ENCODE results near the gene SLC38A11.
"Not testable (repeated sequence)": the region's sequence is repeated elsewhere in the genome, so short reads cannot be mapped to it uniquely, and the experiment has no call there.

SLC38A11 gene

DNA sequence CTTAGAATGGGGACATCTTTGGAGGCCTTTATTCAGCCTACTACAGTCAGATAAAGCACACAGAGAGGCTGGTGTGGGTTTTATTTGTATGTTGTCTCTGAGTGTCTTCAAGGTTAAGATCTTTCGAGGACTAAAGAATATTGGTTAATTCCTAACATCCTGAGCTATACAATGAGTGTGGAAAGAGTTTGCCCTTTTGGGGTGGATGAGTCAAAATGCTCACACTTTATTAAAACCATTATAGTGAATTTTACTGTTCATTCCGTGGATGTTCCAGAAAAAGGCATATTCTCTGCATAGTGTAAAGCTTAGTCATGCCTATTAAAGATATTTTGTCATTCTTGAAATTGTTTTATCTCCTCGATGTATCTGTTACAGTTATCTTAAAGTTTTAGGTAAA, 29.1 kb upstream of the SLC38A11 start:
- TF ChIP-seq, protein P1, sequence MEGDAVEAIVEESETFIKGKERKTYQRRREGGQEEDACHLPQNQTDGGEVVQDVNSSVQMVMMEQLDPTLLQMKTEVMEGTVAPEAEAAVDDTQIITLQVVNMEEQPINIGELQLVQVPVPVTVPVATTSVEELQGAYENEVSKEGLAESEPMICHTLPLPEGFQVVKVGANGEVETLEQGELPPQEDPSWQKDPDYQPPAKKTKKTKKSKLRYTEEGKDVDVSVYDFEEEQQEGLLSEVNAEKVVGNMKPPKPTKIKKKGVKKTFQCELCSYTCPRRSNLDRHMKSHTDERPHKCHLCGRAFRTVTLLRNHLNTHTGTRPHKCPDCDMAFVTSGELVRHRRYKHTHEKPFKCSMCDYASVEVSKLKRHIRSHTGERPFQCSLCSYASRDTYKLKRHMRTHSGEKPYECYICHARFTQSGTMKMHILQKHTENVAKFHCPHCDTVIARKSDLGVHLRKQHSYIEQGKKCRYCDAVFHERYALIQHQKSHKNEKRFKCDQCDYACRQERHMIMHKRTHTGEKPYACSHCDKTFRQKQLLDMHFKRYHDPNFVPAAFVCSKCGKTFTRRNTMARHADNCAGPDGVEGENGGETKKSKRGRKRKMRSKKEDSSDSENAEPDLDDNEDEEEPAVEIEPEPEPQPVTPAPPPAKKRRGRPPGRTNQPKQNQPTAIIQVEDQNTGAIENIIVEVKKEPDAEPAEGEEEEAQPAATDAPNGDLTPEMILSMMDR (conservative IDR thresholded peaks at IDR 0.05) = no peak
- TF ChIP-seq ZFX (IDR thresholded peaks at IDR 0.05) = no peak
- H3K27ac ChIP-seq = no peak overlapping the region

DNA sequence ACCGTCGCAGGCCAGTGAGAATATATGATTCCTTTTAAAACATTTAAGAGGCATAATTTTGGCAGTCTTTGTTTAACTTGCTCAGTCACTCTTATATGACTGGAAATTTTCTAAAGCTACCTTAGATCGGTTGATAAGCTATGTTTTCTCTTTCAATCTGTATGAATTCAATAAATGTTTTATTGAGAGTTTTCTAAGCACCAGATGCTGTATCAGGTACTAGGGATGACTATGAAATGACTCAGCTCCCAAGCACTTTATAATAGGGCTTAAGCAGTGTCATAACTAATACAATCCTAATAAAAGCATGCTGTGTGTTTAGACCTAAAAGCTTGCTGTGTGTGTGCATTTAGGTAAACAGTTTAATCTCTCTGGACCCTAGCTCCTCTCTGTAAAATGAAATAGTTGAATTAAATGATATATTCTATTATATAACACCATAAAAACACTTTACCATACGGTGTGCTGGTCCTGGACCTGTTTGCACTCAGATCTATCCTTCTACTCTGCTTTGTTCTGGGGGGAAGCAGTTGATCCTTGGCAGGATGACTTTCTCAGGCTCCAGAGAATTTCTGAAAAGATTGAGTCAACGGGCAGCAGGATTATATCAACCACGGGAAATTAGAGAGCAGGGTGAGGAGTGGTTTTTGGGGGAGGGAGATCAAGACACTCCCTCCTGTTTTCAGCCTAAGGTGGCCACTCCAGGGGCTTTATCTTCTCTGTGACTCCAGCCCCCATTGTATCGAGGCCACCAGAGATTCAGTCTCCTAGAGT, 26.1 kb upstream of the SLC38A11 start:
- TF ChIP-seq, protein P1 (conservative IDR thresholded peaks at IDR 0.05) = no peak
- no peak for TF ChIP-seq ZFX (IDR thresholded peaks at IDR 0.05)
- H3K27ac ChIP-seq = no peak overlapping the region

DNA sequence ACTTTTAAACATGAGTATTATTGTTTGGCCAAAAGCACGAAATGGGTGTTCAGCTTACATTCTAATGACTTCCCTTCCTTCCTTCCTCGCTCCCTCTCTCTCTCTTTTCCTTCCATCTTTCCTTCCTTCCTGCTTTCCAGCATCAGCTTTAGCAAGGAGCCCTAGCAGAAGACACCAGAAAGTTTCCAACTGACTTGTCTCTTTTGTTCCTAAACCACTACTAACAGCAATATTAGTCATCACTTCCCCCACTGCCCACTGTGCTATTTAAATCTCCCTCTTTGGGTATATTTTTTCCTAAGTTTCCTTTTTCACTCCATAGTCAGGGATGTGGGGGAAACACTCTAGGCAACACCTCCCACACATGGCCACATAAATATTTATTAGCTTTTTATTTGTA, 25.4 kb upstream of the SLC38A11 start:
- not testable (repeated sequence) for H3K27ac ChIP-seq

DNA sequence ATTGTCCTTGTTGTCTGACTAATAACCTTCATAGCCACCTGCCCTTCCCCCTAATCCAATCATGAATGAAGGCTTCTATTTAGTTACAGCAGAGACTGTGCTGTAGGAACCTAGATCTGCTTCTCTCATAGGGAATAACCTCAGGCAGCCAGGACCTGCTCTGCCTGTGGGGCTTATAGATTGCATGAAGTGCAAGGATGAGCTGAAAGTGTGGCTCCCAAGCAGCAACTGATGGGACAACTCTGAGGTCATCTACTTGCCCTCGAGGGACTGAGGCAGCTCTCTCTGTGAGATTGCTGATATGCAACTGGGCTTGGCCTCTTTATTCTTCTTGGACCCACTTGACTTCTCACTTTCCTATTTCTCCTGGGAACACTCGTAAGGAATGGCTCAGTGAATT, 23.8 kb upstream of the SLC38A11 start:
- TF ChIP-seq, protein P1 (conservative IDR thresholded peaks at IDR 0.05) = no peak
- TF ChIP-seq ZFX (IDR thresholded peaks at IDR 0.05) = no peak
- no peak overlapping the region for H3K27ac ChIP-seq

DNA sequence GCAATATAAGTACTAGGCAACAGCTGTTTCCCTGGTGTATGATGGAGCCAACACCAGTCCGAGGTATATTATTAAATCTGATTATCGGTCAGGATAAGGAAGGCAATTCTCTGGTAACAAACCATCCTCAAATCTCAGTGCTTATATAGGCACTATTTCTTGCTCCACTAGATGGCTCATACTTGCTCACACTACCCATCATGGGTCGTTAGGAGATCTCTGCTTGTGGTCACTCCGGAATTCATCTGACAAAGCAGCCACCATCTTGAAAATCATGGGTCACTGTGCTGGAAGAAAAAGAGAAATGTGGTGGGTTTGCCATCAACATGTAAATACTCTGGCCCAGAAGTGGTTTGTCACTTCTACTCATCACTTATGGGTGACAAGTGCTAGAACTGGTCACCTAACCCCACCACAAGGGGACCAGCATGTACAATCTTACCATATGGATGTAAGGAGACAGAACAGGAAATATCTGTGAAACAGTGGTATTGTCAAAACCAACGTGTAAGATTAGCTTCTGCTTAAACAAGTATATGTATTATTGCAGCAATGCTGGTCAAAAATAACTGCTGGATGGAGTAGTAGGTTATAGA, 21.6 kb upstream of the SLC38A11 start:
- not testable (repeated sequence) for H3K27ac ChIP-seq

DNA sequence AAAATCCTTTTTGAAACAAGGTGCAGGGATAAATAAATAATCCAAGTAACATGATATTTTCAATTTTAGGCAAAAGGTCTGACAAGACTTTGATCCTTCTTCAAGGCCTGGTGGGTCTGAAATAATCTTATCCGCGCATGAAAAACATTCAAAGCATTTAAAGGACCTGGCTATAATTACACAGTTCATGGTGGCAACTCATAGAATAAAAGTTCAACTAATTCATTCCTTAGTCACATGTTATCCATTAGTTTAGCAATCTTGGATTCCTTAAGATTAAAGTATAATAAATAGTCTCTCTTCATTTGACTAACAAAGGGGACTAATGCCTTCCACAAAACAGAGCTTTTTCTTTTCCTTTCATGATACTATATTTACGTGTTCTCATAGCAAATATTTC, 21.0 kb upstream of the SLC38A11 start:
- H3K27ac ChIP-seq = no peak overlapping the region
- no peak for TF ChIP-seq ZFX (IDR thresholded peaks at IDR 0.05)
- TF ChIP-seq, protein P1 (conservative IDR thresholded peaks at IDR 0.05) = no peak

DNA sequence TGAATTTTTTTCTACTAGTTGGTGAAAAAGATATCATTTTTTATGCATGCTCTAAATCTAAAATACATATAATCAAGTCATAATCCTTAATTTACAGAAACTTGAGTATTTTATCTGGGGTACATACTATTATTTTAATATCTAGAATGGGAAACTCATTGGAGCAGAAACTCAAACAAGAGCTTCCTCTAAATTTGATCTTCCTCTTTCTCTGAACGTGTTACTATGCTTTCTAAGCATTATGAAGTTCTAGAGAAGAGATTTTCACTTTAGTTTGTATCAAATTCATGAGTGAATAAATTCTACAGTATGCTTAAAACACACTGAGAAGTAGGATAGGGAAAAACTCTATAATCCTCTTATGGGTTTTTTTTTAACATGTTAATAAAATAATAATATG, 20.6 kb upstream of the SLC38A11 start:
- TF ChIP-seq, protein P1 (conservative IDR thresholded peaks at IDR 0.05) = no peak
- no peak for TF ChIP-seq ZFX (IDR thresholded peaks at IDR 0.05)
- no peak overlapping the region for H3K27ac ChIP-seq

DNA sequence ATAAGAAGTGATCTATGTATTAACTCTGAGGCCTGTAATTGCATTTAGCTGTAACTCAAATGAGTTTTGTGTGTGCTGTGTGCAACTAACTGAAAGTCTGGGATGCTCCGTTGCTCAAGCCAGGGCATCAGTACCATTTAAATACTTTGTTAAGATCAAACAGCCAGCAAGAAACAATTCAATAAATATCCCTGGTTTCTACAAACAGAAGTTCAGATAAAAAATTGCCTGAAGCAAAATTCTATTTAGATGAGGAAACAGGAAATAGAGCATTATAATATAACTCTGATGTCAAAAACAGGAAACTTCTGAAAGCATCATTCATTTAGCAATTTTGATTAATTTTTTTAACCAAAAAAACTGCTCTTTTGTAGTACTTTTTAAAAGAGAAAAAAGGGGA, 18.9 kb upstream of the SLC38A11 start:
- no peak for TF ChIP-seq ZFX (IDR thresholded peaks at IDR 0.05)
- TF ChIP-seq, protein P1 (conservative IDR thresholded peaks at IDR 0.05) = no peak
- no peak overlapping the region for H3K27ac ChIP-seq
